ENCODE results near the gene PRH1.

PRH1 gene

DNA sequence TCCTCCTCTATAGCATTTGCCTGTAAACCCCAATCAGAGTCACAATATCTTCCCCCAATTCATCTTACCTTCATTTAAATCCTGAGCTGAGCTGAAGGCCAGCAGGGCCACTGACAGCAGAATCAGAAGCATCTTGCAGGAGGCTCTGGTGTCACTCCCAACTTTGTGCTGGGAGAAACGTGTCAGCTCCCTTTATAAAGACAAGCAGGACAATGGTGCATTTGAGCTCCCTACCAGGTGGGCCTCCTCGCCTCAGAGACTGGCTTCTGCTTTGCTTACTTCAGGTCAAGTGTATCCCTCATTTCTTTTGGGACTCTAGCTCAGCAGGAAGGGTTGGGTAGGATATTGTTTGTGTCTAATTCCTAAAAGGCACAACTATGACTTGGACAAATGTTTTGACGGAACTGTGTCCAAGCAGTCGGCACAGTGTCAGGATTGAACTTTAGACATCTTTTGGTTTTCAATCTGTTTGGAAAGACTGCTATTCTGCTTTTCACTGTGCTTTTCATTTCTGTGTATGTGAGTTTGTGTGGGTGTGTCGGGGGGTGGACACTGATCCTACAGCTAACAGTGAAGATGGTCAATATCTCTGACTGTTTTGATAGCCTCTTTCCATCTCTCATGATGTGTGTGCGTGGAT lies at the start of gene PRH1:
TSS of gene PRH1 (minus strand) at position 170 of the 640 bp plus-strand sequence. CDS start at position 132, 38 bp downstream.
- no peak for FAIRE-seq

DNA sequence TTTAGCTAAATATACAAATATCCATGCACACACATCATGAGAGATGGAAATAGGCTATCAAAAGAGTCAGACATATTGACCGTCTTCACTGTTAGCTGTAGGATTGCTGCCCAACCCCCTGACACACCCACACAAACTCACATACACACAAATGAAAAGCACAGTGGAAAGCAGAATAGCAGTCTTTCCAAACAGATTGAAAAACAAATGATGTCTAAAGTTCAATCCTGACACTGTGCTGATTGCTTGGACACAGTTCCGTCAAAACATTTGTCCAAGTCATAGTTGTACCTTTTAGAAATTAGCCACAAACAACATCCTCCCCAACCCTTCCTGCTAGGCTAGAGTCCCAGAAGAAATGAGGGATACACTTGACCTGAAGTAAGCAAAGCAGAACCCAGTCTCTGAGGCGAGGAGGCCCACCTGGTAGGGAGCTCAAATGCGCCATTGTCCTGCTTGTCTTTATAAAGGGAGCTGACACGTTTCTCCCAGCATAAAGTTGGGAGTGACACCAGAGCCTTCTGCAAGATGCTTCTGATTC lies 44.8 kb upstream of the PRH1 start, which contains the start of gene PRH2:
TSS of gene PRH2 (plus strand) at position 491 of the 541 bp plus-strand sequence. CDS start at position 529, 38 bp downstream.
- FAIRE-seq: no peak

DNA sequence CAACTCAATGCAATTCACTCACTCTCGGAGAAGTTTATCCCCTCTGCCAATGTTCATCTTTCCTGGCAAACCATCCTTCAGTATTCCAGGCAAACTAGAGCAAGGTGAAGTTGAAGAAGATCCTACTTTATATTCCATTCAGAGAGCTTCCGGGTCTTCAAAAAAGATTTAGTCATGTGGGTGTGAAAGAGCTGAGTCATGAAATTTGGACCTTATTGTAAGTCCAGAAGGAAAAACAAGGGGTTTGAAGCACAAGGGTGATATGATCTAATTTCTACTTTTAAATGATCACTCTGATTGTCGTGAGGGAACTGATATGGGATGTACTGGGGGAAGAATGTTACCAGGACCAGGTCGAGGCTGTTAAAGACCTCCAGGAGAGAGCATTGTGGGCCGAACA lies 42.2 kb upstream of the PRH1 start:
- no peak for FAIRE-seq

- no peak for FAIRE-seq
Observed at GRCh38 chr12:10919809-10920208, 35.8 kb upstream of the PRH1 start.

GRCh38 chr12:10910380-10910779 lies 26.3 kb upstream of the PRH1 start:
- no peak for FAIRE-seq

DNA sequence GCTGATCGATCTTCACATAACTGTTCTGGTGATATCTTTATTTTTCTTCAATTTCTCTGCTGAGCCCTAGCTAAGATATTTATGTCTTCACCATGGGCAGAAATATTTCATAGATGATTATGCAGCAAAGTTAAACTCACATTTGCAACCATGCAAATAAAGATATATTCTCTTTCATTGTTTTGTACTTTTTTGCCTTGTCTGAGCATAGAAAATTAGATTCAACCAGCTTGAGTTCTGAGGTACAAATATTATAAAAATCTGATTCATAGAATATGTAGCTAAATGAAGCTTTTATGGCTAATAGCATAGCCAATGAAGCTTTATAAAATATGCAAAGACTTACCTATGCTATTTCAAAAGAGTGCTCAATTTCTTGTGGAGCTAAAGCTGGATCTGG lies 25.4 kb upstream of the PRH1 start, which contains the start of gene TAS2R13:
TSS of gene TAS2R13 (minus strand) at position 101 of the 400 bp plus-strand sequence. CDS start 264 bp downstream, outside the sequence.
- FAIRE-seq: no peak

DNA sequence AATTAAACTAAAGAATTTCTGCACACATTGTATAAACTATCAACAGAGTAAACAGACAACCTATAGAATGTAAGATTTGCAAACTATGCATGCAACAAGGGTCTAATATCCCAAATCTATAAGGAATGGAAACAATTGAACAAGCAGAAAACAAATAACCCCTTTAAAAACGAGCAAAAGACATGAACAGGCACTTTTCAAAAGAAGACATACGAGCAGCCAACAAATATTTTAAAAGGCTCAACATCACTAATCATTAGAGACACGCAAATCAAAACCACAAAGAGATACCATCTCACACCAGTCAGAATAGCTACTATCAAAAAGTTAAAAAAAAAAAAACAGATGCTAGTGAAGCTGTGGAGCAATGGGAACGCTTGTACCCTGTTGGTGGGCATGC lies 20.6 kb upstream of the PRH1 start:
- FAIRE-seq: no peak

DNA sequence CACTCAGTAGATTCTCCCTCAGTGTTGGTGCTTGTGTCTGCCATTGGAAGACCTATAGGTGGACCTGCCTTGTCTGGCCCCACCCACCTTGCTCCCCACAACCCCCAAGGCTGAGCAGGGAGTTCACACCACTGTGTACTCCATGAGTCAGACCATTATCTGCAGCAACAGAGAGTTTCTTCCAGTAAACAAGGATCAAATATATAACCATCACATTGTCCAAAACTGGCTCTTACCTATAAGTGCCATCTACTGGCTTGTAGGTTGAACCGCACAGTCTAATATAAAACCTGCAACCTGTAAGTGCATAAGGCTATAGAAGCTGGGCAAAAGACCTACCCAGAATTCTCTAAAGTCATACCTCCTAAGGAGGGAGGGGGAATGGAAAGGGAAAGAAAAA lies 17.4 kb upstream of the PRH1 start:
- FAIRE-seq: no peak

DNA sequence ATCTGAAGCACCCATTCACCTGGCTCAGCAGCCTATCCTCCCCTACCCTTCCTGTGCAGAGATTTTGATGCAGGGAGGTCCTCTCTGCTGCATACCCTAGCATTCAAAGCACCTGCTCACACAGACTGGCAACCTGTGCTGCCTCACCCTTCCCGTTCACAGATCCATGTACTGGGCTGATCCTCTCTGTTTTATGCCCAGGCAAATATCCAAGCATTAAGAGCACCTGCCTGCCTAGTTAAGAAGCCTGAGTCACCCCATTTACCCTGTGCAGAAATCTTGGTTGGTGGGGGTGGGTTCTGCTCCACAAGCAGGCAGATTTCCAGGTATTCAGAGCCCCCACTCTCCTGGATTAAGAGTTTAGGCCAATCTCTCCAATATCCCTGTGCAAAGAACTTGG lies 16.9 kb upstream of the PRH1 start:
- no peak for FAIRE-seq

DNA sequence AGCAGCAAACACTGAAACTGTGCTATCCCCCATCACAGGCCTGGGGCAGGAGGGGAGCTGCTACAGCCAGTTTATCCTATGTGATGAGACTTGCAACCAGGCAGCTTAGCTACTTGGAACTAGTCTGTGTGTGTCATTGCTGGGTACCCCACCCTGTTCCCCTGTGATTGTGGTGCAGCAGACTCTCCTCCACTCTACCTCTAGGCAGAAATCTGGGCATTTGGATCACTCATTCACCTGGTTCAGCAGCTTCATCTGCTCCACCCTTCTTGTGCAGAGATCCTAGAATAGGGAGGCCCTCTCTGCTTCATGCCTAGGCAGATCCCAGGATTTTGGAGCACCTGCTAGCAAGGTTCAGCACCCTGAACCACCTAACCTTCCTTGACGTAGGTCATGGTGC lies 16.5 kb upstream of the PRH1 start:
- FAIRE-seq: no peak

- FAIRE-seq: no peak
Observed at GRCh38 chr12:10896854-10897253, 12.8 kb upstream of the PRH1 start.

DNA sequence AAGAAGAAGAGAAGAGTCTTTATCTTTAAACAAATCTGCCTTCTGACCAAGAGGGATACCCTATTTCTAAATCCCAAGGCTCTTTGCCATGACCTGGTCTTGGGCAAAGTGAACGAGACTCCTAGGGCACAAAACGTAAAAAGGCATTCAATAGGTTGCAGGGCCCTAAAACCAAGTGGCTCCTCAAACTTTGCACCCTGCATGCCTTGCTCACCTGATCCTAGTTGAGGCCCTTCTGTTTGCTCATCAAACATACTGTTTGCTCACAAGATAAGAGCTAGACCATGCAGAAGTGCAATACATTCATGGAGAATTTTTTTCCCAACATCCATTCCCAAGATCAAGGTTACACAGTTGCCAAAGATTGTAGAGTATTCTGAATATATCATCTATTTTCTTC lies 7.9 kb upstream of the PRH1 start:
- no peak for FAIRE-seq

GRCh38 chr12:10889226-10889625 lies 5.2 kb upstream of the PRH1 start:
- no peak for FAIRE-seq

DNA sequence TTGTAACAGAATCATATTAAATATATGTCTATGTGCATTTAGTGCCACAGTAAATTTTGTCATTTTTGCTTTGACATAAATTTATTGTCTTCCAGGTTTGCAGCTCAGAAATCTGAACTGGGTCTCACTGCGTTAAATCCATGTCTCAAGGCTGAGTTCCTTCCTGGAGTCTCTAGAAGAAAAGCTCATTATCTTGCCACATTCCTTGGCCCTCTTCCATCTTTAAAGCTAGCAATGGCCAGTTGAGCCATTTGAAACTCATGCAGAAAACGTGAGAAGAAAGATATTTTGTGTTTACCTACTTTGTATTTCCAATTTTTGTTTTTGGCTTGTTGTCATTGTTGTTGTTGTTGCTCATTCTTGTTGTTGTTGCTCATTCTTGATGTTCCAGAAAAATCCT lies 10.7 kb downstream of the PRH1 start:
- FAIRE-seq: no peak

DNA sequence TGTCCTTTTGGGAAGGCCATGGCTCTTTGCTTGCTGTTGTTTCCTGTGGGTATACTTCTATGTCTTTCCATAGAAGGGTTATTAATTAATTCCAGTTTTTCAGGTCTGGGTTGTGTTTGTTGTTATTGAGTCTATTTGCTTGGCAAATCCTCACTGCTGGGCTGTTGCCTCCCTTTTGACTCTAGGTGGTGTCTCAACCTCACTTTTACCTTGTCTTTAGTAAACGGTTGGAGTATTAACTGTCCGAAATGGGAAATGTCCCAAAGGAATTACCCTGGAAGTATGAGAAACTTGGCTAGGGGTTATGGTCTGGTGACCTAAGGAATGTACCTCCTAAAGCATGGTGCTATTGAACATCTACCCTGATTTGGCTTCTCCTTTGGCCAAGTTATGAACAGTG lies 16.7 kb downstream of the PRH1 start:
- FAIRE-seq: no peak

DNA sequence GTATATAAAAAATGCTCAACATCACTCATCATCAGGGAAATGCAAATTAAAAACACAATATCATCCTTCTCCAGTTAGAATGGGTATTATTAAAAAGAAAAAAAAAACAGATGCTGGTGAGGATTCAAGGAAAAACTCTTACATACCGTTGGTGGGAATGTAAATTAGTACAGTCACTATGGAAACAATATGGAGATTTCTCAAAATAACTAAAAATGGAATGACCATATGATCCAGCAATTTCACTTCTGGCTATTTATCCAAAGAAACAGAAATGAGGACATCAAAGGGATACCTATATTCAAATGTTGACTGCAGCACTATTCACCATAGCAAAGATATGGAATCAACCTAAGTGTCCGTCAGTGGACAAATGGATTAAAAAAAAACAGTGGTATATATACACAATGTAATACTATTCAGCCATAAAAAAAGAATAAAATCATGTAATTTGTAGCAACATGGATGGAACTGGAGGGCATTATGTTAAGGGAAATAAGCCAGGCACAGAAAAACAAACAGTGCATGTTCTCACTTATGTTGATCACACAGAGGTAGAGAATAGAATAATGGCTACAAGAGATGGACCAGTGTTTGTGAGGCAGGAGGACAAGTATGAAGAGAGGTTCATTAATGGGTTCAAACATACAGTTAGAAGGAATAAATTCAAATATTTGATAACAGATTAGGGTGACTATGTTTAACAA lies 20.4 kb downstream of the PRH1 start:
- FAIRE-seq: no peak

DNA sequence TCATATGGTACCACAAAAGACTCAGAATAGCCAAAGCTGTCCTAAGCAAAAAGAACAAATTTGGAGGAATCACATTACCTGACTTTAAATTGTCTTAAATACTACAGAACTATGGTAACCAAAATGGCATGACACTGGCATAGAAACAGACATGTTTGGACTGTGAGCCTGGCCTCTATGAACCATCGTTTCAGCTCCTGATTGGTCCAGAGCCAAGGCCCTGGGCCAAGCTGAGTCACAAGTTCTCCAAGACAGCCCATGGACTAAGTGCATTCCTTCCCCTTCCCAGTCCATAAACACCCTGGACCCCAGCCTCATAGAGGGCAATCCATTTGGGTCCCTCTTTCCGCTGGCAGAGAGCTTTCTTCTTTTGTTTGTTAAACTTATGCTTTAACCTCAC lies 22.7 kb downstream of the PRH1 start:
- FAIRE-seq: no peak

- FAIRE-seq: no peak
Observed at GRCh38 chr12:10855807-10856206, 28.2 kb downstream of the PRH1 start.

DNA sequence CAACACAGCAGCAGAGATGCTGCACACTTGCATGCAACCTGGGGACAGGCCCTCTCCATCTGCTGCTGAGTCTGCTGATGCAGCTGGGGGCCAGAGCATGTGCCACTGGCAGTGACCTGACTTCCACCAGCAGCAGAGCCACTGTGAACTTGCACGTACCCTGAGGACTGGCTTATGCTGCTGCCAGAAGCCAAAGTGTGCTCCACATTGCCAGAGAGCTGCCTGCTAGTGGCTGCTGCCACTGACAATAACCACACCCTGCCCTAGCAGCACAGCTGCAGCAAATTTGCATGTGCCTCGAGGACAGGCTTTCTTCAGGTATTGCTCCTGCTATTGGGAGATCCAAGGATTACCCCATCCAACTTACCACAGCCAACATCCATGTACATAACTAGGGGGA lies 30.3 kb downstream of the PRH1 start:
- FAIRE-seq: no peak

DNA sequence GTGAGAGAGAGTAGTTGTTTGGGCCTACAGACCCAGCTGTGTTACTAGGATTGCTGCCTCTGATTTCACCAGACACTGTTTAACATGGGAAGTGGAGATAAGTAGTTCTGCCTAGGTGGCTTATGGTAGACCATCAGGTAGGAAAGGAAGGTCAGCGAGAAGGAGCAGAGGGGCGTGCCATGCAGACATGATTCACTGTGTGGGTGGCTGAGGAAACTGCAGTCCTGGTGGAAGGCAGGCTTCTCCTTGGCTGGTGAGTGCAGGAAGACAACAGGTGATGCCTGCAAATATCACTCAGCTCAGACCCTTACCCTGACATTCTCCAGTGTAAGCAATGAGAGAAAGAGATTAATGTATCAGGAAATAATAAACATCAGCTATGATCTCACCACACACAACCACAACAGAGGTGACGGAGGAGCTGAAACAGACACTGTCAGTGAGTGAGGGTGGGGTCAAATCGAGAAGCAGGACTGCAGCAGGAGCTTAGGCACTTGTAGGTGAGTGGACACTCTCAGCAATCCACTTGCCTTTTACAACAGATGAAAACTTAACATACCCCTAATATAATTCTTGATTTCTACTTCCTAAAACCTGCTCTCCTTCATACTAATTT lies 32.7 kb downstream of the PRH1 start:
- no peak for FAIRE-seq

- no peak for FAIRE-seq
Observed at GRCh38 chr12:10849425-10849878, 34.6 kb downstream of the PRH1 start, which contains the start of gene PRR4. TSS of gene PRR4 (minus strand) at chr12:10849475. CDS start at chr12:10849437, 38 bp downstream.

GRCh38 chr12:10847744-10848143 lies 36.3 kb downstream of the PRH1 start:
- no peak for FAIRE-seq

DNA sequence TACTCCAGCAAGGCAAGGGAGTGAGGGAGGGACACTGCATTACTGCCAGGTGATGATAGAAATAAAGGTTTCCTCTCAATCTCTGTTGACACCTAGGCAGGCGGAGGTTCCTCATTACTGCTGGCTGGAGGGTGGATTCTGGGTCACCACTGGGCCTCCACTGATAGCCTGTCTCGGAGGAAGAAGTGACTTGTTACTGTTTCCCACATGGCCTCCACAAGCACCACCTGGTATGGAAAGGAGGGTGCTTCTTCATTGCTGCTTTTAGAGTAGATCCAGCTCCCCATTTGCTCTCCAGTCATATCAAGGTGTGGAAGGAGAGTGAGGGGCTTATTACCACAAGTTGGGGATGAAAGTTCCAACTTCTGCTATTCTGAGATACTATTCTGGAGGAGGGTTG lies 41.2 kb downstream of the PRH1 start:
- no peak for FAIRE-seq

DNA sequence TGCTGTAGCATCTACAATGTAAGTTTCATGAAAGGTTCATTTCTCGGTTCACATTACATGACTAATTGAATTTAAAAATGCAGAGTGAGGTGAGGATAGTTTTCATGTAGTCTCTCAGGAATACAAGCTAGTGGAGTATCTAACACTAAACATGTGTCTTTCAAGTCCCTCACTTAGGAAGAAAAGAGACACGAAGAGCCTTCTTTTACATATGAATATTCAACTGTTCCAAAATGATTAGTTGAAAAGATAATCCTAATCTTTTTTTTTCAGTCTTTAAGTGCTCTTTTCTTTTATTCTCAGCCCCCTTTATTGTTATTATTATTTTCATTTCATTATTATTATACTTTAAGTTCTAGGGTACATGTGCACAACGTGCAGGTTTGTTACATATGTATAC lies 45.6 kb downstream of the PRH1 start:
- FAIRE-seq: no peak

Data from islet of Langerhans (tissue), 1 donor.